Cardiac fibroblast (primary cell): ENCODE data around the gene CRACR2A.

Source experiments
- DNase-seq, 2 donors: peaks; one replicate each; pipeline versions ENCODE4 v3.0.0 to v3.0.0-alpha.2; 2010; ENCODE audit warnings: low read depth in 2 of 2
- H3K4me3 ChIP-seq, 2 donors: replicated peaks in 1 of 2; 1 replicate in 1 of 2; 2 replicates in 1 of 2; pipeline ENCODE4 v1.5.1; 2011; ENCODE audit warnings: low read depth in 2 of 2, low read length in 2 of 2, mild to moderate bottlenecking in 2 of 2, moderate library complexity in 1 of 2
- CTCF ChIP-seq: IDR thresholded peaks from one replicate; pipeline ENCODE4 v1.5.1; 2011; ENCODE audit warnings: low read depth, mild to moderate bottlenecking, low read length, inconsistent platforms

Gene CRACR2A

GRCh38 chr12:3668479-3669165, 84.3 kb downstream of the CRACR2A start:
- DNase-seq, result no peak
- no peak for TF ChIP-seq CTCF
- no peak overlapping the region for H3K4me3 ChIP-seq

GRCh38 chr12:3667485-3667884, 85.4 kb downstream of the CRACR2A start:
- H3K4me3 ChIP-seq, result no peak overlapping the region
- DNase-seq, result no peak
- no peak for TF ChIP-seq CTCF

- H3K4me3 ChIP-seq, result no peak overlapping the region
- no peak for TF ChIP-seq CTCF
- no peak for DNase-seq
Measured at GRCh38 chr12:3666441-3666840, 86.5 kb downstream of the CRACR2A start.

GRCh38 chr12:3662521-3662921, 90.4 kb downstream of the CRACR2A start:
- TF ChIP-seq CTCF, result no peak
- peak in 1 of 2 donors; percentile 38 for DNase-seq
- H3K4me3 ChIP-seq, result no peak overlapping the region

- TF ChIP-seq CTCF, result no peak
- DNase-seq, result no peak
Measured at GRCh38 chr12:3661028-3661427, 91.9 kb downstream of the CRACR2A start.

GRCh38 chr12:3658327-3659163, 94.4 kb downstream of the CRACR2A start:
- peak; percentile 55 for TF ChIP-seq CTCF
- DNase-seq, result peak; percentile 54 to 55
- no peak overlapping the region for H3K4me3 ChIP-seq

More at GRCh38 chr12:3661028-3661427, 91.9 kb downstream of the CRACR2A start:
- H3K4me3 ChIP-seq, result no peak overlapping the region
